ENCODE measurements around the gene SGCA. TPM values are rescaled to one million over a fixed set of nuclear protein-coding genes. Genes with fewer than 3 reads are reported as not detected.

SGCA gene
- total and polyA plus RNA-seq, 10 of the 15 experiments (the other 5 are each of a cell fraction or from before 2014, with no cell fraction given) = 0.13 to 2.2 (median 0.50) TPM; not detected in 2

DNA sequence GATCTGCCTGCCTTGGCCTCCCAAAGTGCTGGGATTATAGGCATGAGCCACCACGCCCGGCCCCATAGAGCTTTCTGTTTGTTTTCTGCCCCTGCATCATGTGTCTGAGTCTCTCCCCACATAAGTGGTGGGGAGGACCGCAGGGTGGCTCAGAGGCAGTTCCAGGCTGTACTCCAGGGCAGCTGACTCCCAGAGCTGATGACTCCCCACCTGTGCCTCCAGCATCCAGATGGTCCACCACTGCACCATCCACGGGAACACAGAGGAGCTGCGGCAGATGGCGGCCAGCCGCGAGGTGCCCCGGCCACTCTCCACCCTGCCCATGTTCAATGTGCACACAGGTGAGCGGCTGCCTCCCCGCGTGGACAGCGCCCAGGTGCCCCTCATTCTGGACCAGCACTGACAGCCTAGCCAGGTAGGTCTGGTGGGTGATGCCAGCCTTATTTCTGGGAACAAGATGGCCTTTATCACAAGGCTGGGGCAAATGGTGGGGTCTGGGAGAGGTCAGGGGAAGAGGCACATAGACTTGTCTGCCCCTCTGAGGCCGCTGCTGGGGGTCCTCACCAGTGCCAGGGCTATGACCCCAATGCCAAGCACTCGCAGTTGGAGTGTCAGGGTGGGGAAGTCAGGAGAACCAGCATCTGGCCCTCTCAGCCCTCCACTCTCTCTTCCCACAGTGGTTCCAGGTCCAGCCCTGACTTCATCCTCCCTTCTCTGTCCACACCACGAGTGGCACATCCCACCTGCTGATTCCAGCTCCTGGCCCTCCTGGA lies 9.4 kb downstream of the SGCA start:
- peaks cover 18% of the 10 kb centered on the region for H3K4me1 ChIP-seq (ENCODE audit: control insufficient read depth, insufficient read depth, low read length)
- BruUV-seq (replicated peaks) = no TSS peak
- no peaks in the 10 kb centered on the region for H3K27me3 ChIP-seq (replicated peaks in 1 of 2; ENCODE audit: control insufficient read depth in 2 of 2, insufficient read depth in 2 of 2, low read length in 1 of 2)
- no peak for DNase-seq (ENCODE audit: low read depth, low spot score)
- ChIA-PET CTCF (interaction anchor here (1.3 to 17.0 kb wide), 4 partner anchors 14 to 99 kb away, joined by 3 to 514 read pairs (median 12); partner anchors contain the start of gene TMEM92), SMC1A (ENCODE audit: uncharacterized antibody, unreplicated experiment) (interaction anchor here (2.1 kb wide), 1 partner anchor 40 kb away, joined by 5 read pairs; no protein-coding TSS in a partner anchor), RAD21 (ENCODE audit: unreplicated experiment) (interaction anchor here (1.9 kb wide), 1 partner anchor 21 kb away, joined by 8 read pairs; no protein-coding TSS in a partner anchor), POLR2A (interaction anchor here (0.5 kb wide), 1 partner anchor 542 kb away, joined by 4 read pairs; no protein-coding TSS in a partner anchor)
- in situ Hi-C loops (cut with MboI) = no loop called here
- intact Hi-C loops (cut with micrococcal nuclease; ENCODE audit: unreplicated experiment) = no loop called here
- no peaks in the 10 kb centered on the region for H3K9me3 ChIP-seq (replicated peaks; ENCODE audit: control insufficient read depth, insufficient read depth, low read length)
- H3K4me2 ChIP-seq (ENCODE audit: control insufficient read depth, insufficient read depth) = no peak overlapping the region
- no peaks in the 10 kb centered on the region for H4K20me1 ChIP-seq (ENCODE audit: control insufficient read depth, insufficient read depth)
- no peak overlapping the region for H3K4me3 ChIP-seq
- FAIRE-seq = no peak
- no peak overlapping the region for H3K27ac ChIP-seq (ENCODE audit: control insufficient read depth, insufficient read depth)
- no peaks in the 10 kb centered on the region for H3K79me2 ChIP-seq (ENCODE audit: control insufficient read depth, insufficient read depth, low read length)
- H2AFZ ChIP-seq (ENCODE audit: control insufficient read depth, low read depth, low read length) = no peak overlapping the region
- no peaks in the 10 kb centered on the region for H3K36me3 ChIP-seq (ENCODE audit: control insufficient read depth in 2 of 2, insufficient read depth in 2 of 2, low read length in 1 of 2)
- 59% methylated on average over 16 of the region's 16 CpGs for WGBS (ENCODE audit: insufficient coverage, insufficient replicate concordance, low lambda C conversion rate, missing lambda C conversion rate)
- H3K9ac ChIP-seq (ENCODE audit: control insufficient read depth, insufficient read depth, low read length) = no peak overlapping the region
- ATAC-seq = no peak
- TF ChIP-seq, protein P1, sequence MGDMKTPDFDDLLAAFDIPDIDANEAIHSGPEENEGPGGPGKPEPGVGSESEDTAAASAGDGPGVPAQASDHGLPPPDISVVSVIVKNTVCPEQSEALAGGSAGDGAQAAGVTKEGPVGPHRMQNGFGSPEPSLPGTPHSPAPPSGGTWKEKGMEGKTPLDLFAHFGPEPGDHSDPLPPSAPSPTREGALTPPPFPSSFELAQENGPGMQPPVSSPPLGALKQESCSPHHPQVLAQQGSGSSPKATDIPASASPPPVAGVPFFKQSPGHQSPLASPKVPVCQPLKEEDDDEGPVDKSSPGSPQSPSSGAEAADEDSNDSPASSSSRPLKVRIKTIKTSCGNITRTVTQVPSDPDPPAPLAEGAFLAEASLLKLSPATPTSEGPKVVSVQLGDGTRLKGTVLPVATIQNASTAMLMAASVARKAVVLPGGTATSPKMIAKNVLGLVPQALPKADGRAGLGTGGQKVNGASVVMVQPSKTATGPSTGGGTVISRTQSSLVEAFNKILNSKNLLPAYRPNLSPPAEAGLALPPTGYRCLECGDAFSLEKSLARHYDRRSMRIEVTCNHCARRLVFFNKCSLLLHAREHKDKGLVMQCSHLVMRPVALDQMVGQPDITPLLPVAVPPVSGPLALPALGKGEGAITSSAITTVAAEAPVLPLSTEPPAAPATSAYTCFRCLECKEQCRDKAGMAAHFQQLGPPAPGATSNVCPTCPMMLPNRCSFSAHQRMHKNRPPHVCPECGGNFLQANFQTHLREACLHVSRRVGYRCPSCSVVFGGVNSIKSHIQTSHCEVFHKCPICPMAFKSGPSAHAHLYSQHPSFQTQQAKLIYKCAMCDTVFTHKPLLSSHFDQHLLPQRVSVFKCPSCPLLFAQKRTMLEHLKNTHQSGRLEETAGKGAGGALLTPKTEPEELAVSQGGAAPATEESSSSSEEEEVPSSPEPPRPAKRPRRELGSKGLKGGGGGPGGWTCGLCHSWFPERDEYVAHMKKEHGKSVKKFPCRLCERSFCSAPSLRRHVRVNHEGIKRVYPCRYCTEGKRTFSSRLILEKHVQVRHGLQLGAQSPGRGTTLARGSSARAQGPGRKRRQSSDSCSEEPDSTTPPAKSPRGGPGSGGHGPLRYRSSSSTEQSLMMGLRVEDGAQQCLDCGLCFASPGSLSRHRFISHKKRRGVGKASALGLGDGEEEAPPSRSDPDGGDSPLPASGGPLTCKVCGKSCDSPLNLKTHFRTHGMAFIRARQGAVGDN (IDR thresholded peaks at IDR 0.05) = no peak
- TF ChIP-seq PAX8 (IDR thresholded peaks at IDR 0.05) (no peak), SREBF1 (IDR thresholded peaks at IDR 0.05; ENCODE audit: low read length) (no peak), SIN3A (IDR thresholded peaks at IDR 0.05; ENCODE audit: low read depth, low read length) (no peak), TARDBP (IDR thresholded peaks at IDR 0.05; ENCODE audit: borderline replicate concordance) (no peak), ASH2L (IDR thresholded peaks at IDR 0.05; ENCODE audit: borderline replicate concordance, low read depth) (no peak), IRF4 (IDR thresholded peaks at IDR 0.05; ENCODE audit: low read depth, low read length) (no peak), MYB (IDR thresholded peaks at IDR 0.05; ENCODE audit: borderline replicate concordance, low read depth, low read length) (no peak), NFYB (IDR thresholded peaks at IDR 0.05; ENCODE audit: insufficient read depth, low read depth, low read length) (no peak), CBFB (IDR thresholded peaks at IDR 0.05; ENCODE audit: low read depth) (no peak), CBX3 (IDR thresholded peaks at IDR 0.05; ENCODE audit: borderline replicate concordance, low read depth) (no peak)
- TF ChIP-seq, protein P2, sequence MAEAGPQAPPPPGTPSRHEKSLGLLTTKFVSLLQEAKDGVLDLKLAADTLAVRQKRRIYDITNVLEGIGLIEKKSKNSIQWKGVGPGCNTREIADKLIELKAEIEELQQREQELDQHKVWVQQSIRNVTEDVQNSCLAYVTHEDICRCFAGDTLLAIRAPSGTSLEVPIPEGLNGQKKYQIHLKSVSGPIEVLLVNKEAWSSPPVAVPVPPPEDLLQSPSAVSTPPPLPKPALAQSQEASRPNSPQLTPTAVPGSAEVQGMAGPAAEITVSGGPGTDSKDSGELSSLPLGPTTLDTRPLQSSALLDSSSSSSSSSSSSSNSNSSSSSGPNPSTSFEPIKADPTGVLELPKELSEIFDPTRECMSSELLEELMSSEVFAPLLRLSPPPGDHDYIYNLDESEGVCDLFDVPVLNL (IDR thresholded peaks at IDR 0.05; ENCODE audit: low read depth, low read length) = no peak
- TF ChIP-seq, protein P3, sequence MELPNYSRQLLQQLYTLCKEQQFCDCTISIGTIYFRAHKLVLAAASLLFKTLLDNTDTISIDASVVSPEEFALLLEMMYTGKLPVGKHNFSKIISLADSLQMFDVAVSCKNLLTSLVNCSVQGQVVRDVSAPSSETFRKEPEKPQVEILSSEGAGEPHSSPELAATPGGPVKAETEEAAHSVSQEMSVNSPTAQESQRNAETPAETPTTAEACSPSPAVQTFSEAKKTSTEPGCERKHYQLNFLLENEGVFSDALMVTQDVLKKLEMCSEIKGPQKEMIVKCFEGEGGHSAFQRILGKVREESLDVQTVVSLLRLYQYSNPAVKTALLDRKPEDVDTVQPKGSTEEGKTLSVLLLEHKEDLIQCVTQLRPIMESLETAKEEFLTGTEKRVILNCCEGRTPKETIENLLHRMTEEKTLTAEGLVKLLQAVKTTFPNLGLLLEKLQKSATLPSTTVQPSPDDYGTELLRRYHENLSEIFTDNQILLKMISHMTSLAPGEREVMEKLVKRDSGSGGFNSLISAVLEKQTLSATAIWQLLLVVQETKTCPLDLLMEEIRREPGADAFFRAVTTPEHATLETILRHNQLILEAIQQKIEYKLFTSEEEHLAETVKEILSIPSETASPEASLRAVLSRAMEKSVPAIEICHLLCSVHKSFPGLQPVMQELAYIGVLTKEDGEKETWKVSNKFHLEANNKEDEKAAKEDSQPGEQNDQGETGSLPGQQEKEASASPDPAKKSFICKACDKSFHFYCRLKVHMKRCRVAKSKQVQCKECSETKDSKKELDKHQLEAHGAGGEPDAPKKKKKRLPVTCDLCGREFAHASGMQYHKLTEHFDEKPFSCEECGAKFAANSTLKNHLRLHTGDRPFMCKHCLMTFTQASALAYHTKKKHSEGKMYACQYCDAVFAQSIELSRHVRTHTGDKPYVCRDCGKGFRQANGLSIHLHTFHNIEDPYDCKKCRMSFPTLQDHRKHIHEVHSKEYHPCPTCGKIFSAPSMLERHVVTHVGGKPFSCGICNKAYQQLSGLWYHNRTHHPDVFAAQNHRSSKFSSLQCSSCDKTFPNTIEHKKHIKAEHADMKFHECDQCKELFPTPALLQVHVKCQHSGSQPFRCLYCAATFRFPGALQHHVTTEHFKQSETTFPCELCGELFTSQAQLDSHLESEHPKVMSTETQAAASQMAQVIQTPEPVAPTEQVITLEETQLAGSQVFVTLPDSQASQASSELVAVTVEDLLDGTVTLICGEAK (IDR thresholded peaks at IDR 0.05; ENCODE audit: borderline replicate concordance) = no peak

Data from GM12878 (cell line).